ENCODE measurements around the gene EIF4E2.

Gene EIF4E2

GRCh38 chr2:232588031-232588430 lies 37.5 kb downstream of the EIF4E2 start:
- ChIA-PET POLR2A (no interaction called here), CTCF (interaction anchor here (0.9 kb wide), 1 partner anchor 56 kb away, joined by 3 read pairs; no protein-coding TSS in a partner anchor)
- DNase-seq (ENCODE audit: extremely low spot score) = no peak
- TF ChIP-seq, protein P1, sequence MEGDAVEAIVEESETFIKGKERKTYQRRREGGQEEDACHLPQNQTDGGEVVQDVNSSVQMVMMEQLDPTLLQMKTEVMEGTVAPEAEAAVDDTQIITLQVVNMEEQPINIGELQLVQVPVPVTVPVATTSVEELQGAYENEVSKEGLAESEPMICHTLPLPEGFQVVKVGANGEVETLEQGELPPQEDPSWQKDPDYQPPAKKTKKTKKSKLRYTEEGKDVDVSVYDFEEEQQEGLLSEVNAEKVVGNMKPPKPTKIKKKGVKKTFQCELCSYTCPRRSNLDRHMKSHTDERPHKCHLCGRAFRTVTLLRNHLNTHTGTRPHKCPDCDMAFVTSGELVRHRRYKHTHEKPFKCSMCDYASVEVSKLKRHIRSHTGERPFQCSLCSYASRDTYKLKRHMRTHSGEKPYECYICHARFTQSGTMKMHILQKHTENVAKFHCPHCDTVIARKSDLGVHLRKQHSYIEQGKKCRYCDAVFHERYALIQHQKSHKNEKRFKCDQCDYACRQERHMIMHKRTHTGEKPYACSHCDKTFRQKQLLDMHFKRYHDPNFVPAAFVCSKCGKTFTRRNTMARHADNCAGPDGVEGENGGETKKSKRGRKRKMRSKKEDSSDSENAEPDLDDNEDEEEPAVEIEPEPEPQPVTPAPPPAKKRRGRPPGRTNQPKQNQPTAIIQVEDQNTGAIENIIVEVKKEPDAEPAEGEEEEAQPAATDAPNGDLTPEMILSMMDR (IDR thresholded peaks at IDR 0.05; ENCODE audit: control extremely low read depth, extremely low read depth, low read depth, missing control alignments) = no peak

DNA sequence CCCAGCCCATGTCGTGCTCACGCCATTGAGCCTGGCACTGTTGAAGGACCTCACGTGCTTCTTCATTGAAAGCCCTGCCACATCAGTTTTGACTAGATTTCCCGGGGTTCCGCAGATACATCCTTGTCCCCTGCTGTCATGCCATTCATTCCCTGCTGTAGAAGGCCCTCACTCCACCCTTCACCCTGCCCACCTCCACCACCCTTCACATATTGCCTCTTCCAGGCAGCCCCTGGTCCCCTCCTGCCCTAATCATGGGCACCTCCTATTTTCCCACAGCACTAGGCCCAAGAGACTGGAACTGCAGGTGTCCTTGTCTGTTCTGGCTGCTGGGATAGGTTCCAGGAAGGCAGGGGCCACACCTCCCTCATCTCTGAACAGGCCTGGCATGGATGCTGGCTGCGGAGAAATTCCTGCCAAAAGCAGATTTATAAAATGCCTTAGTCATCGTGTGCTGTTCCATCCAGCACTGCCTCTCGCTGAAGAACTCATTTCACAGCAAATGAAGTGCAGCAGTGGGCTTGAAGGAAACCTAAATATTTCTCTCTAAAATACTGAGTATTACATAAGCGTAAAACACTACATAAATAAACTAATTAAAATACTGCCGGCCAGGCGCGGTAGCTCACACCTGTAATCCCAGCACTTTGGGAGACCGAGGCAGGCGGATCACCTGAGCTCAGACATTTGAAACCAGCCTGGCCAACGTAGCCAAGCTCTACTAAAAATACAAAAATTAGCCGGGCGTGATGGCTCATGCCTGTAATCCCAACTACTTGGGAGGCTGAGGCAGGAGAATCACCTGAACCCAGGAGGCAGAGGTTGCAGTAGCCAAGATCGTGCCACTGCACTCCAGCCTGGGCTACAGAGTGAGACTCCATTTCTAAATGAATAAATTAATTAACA lies 38.4 kb downstream of the EIF4E2 start:
- TF ChIP-seq, protein P1 (IDR thresholded peaks at IDR 0.05; ENCODE audit: control extremely low read depth, extremely low read depth, low read depth, missing control alignments) = no peak
- POLR2A ChIA-PET = no interaction called here
- CTCF ChIA-PET = interaction anchor here (1.6 kb wide), 1 partner anchor 9 kb away, joined by 9 read pairs; no protein-coding TSS in a partner anchor
- no peak for DNase-seq (ENCODE audit: extremely low spot score)

DNA sequence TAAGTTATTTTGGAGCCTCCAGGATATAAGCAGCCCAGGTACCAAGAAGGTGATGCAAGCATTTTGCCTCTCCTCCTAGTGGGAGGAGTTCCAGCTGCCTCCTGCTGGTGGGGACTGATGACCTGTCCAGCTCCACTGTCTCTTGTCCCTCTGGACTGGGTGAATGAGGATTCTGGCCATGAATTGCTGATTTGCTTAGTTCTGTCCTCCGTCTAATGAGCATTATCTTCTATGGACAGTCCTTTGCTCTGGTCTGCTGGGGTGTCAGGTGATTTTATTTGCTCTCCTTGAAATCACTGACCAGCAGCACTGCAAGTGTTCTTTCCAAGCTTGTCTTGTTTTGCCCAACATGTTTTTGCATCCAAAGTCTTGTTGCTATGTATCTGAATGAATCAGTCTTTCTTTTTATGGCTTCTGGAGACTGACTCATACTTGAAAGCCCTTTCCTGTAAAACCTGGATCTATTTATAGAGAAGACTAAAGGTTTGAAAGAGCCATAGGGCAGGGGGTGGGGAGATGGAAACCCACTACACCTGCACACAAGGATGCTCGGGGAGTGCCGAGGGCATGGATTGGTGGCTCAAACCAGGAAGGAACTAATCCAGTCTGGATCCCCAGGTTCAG lies 42.4 kb downstream of the EIF4E2 start:
- no peak for DNase-seq (ENCODE audit: extremely low spot score)
- TF ChIP-seq, protein P1 (IDR thresholded peaks at IDR 0.05; ENCODE audit: control extremely low read depth, extremely low read depth, low read depth, missing control alignments) = no peak
- ChIA-PET CTCF (interaction anchor here (1.1 kb wide), 1 partner anchor 19 kb away, joined by 3 read pairs; no protein-coding TSS in a partner anchor), POLR2A (no interaction called here)

GRCh38 chr2:232593982-232594381 lies 43.5 kb downstream of the EIF4E2 start:
- TF ChIP-seq, protein P1 (IDR thresholded peaks at IDR 0.05; ENCODE audit: control extremely low read depth, extremely low read depth, low read depth, missing control alignments) = no peak
- CTCF ChIA-PET = interaction anchor here (1.1 to 1.5 kb wide), 2 partner anchors 11 to 21 kb away, joined by 3 read pairs; no protein-coding TSS in a partner anchor
- POLR2A ChIA-PET = no interaction called here
- no peak for DNase-seq (ENCODE audit: extremely low spot score)

- POLR2A ChIA-PET = no interaction called here
- TF ChIP-seq, protein P1 (IDR thresholded peaks at IDR 0.05; ENCODE audit: control extremely low read depth, extremely low read depth, low read depth, missing control alignments) = no peak
- CTCF ChIA-PET = no interaction called here
- no peak for DNase-seq (ENCODE audit: extremely low spot score)
These were observed 47.0 kb downstream of the EIF4E2 start for GRCh38 chr2:232597362-232598079.

DNA sequence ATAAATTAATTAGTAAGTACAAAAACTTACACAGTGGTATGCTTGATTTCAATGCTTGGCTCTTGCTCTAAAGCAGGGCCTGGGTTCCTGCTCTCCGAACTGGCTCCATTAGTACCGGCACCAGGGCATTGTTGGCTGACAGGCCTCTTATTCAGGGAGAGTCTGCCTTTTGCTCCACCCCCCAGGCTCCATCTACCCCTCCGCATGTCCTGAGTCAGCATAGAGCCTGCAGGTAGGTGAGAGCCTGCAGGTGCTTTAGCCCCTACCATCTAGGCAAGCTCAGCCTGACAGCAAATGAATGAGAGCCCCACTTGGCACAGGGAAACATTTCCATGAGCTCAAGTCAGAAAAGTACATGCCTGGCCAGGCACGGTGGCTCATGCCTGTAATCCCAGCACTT lies 47.8 kb downstream of the EIF4E2 start:
- CTCF ChIA-PET = interaction anchor here (1.2 kb wide), 1 partner anchor 14 kb away, joined by 4 read pairs; no protein-coding TSS in a partner anchor
- TF ChIP-seq, protein P1 (IDR thresholded peaks at IDR 0.05; ENCODE audit: control extremely low read depth, extremely low read depth, low read depth, missing control alignments) = no peak
- no peak for DNase-seq (ENCODE audit: extremely low spot score)
- POLR2A ChIA-PET = no interaction called here

Measured in GM10248 (cell line).